ENCODE results near the gene LOXL4. TPM values are rescaled to one million over a fixed set of nuclear protein-coding genes. Genes with fewer than 3 reads are reported as not detected.

The LOXL4 gene
- total RNA-seq, 1 experiment from 2014 or later = 0.13 TPM

DNA sequence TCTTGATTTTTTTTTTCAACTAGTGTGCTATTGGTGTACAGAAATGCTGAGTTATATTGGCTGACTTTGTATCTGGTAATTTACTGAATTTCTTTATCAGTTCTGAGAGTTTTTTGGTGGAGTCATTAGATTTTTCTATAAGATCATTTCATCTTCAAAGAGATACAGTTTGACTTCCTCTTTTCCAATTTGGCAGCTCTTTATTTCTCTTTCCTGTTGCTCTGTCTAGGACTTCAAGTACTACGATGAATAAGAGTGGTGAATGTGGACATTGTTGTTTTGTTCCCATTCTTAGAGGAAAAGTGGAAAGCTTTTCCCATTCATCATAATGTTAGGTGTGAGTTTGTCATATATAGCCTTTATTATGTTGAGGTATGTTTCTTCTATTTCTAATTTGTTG lies 50.2 kb downstream of the LOXL4 start:
- H2BK5ac ChIP-seq (ENCODE audit: insufficient read length, low read length) = no peak overlapping the region
- no peak overlapping the region for H3K27ac ChIP-seq (ENCODE audit: insufficient read length, low read depth, low read length)
- no peak overlapping the region for H3K4me2 ChIP-seq (ENCODE audit: insufficient read depth, insufficient read length, low read length)
- WGBS (ENCODE audit: extremely low coverage, insufficient read length, low lambda C conversion rate) = no CpG with 5 or more reads among the region's 1 CpG
- H3K23me2 ChIP-seq (ENCODE audit: insufficient read length, low read depth, low read length, poor library complexity, severe bottlenecking) = no peaks in the 10 kb centered on the region
- Mint-ChIP-seq H3K36me3 (ENCODE audit: insufficient read depth in 1 of 3, low read depth in 3 of 3) (peaks cover 5 to 6% (median 6%) of the 10 kb centered on the region in 3 experiments; a peak in 5 of 7 replicates), H3K27ac (no peak overlapping the region), H3K27me3 (ENCODE audit: low read depth) (no peaks in the 10 kb centered on the region), H3K4me1 (no peaks in the 10 kb centered on the region), H3K4me3 (no peak overlapping the region), H3K9me3 (peaks cover 5 to 14% of the 10 kb centered on the region in 2 experiments; a peak in 2 of 5 replicates)
- H3K9ac ChIP-seq (ENCODE audit: extremely low read depth, insufficient read length, low read length) = no peak overlapping the region
- H3T11ph ChIP-seq (ENCODE audit: low read length) = no peak overlapping the region
- H4K91ac ChIP-seq (ENCODE audit: insufficient read length, low read depth, low read length) = no peak overlapping the region
- no peak overlapping the region for H2AK5ac ChIP-seq (ENCODE audit: insufficient read length, low read length)
- H3K23ac ChIP-seq (ENCODE audit: insufficient read length, low read depth, low read length) = no peak overlapping the region
- no peaks in the 10 kb centered on the region for H3K9me3 ChIP-seq (ENCODE audit: control insufficient read depth, low read depth, low read length)
- no peaks in the 10 kb centered on the region for H4K20me1 ChIP-seq (ENCODE audit: control insufficient read depth, insufficient read depth, insufficient read length)
- H3K4me1 ChIP-seq (ENCODE audit: insufficient read depth, low read length) = no peaks in the 10 kb centered on the region
- H3K56ac ChIP-seq (ENCODE audit: insufficient read length, low read depth, low read length) = no peak overlapping the region
- H2AFZ ChIP-seq (ENCODE audit: low read length) = no peak overlapping the region
- H2BK120ac ChIP-seq (ENCODE audit: low read depth, low read length, poor library complexity, severe bottlenecking) = no peak overlapping the region
- no peak overlapping the region for H2BK12ac ChIP-seq (ENCODE audit: insufficient read length, low read depth, low read length)
- TF ChIP-seq, protein P1, sequence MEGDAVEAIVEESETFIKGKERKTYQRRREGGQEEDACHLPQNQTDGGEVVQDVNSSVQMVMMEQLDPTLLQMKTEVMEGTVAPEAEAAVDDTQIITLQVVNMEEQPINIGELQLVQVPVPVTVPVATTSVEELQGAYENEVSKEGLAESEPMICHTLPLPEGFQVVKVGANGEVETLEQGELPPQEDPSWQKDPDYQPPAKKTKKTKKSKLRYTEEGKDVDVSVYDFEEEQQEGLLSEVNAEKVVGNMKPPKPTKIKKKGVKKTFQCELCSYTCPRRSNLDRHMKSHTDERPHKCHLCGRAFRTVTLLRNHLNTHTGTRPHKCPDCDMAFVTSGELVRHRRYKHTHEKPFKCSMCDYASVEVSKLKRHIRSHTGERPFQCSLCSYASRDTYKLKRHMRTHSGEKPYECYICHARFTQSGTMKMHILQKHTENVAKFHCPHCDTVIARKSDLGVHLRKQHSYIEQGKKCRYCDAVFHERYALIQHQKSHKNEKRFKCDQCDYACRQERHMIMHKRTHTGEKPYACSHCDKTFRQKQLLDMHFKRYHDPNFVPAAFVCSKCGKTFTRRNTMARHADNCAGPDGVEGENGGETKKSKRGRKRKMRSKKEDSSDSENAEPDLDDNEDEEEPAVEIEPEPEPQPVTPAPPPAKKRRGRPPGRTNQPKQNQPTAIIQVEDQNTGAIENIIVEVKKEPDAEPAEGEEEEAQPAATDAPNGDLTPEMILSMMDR (conservative IDR thresholded peaks at IDR 0.05) = no peak
- no peak overlapping the region for H3K4ac ChIP-seq (ENCODE audit: low read depth, low read length)
- H3K79me1 ChIP-seq (ENCODE audit: insufficient read depth, low read depth, low read length, poor library complexity, severe bottlenecking) = no peaks in the 10 kb centered on the region
- no peaks in the 10 kb centered on the region for H3K79me2 ChIP-seq (ENCODE audit: insufficient read depth, low read length)
- DNase-seq = no peak
- no peak overlapping the region for H2BK20ac ChIP-seq (ENCODE audit: low read depth, low read length, poor library complexity, severe bottlenecking)
- no peaks in the 10 kb centered on the region for H3K27me3 ChIP-seq (ENCODE audit: insufficient read depth, low read length)
- no peak overlapping the region for H2BK15ac ChIP-seq (ENCODE audit: low read depth, low read length)
- no peak overlapping the region for H3K18ac ChIP-seq (ENCODE audit: insufficient read length, low read depth, low read length)
- no peak overlapping the region for H4K5ac ChIP-seq (ENCODE audit: insufficient read length, low read depth, low read length)
- H4K8ac ChIP-seq (replicated peaks; ENCODE audit: insufficient read length, low read depth, low read length) = no peak overlapping the region
- no peak overlapping the region for H3K14ac ChIP-seq (ENCODE audit: insufficient read depth, low read length)

All from H9 (cell line).